BLaER1 (cell line): Measurements from ENCODE around the gene SFTPD.

Source experiments
- H3K27ac ChIP-seq: shearing (Covaris generic); formaldehyde crosslinking; 2 replicates; pipeline ENCODE4 v1.8.1; 2022
- H3K27me3 ChIP-seq: shearing (Covaris generic); formaldehyde crosslinking; 2 replicates; pipeline ENCODE4 v1.8.1; 2022
- H3K36me3 ChIP-seq: shearing (Covaris generic); formaldehyde crosslinking; 2 replicates; pipeline ENCODE4 v1.8.1; 2022
- H3K4me1 ChIP-seq: shearing (Covaris generic); formaldehyde crosslinking; 2 replicates; pipeline ENCODE4 v1.8.1; 2022
- H3K4me2 ChIP-seq: shearing (Covaris generic); formaldehyde crosslinking; 2 replicates; pipeline ENCODE4 v1.8.1; 2022
- H3K4me3 ChIP-seq: shearing (Covaris generic); formaldehyde crosslinking; 2 replicates; pipeline ENCODE4 v1.8.1; 2022
- H3K9ac ChIP-seq: shearing (Covaris generic); formaldehyde crosslinking; 2 replicates; pipeline ENCODE4 v1.8.1; 2022
- H3K9me3 ChIP-seq: shearing (Covaris generic); formaldehyde crosslinking; 2 replicates; pipeline ENCODE4 v1.8.1; 2022
- H4K20me1 ChIP-seq: shearing (Covaris generic); formaldehyde crosslinking; 2 replicates; pipeline ENCODE4 v1.8.1; 2022
- Cebpa-rat ChIP-seq: shearing (Covaris generic); IDR thresholded peaks from 2 replicates; pipeline ENCODE4 v1.8.1; 2022

SFTPD gene

GRCh38 chr10:79981450-79982361 is 32.8 kb upstream of the SFTPD start:
- Histone ChIP-seq H3K4me1 (peaks cover 14% of the 10 kb centered on the region; the same call in 1 of the 2 replicates), H3K9me3 (peaks cover 5% of the 10 kb centered on the region), H3K27ac (peak overlapping the region; percentile 40; the same call in 1 of the 2 replicates), H3K4me3 (peak overlapping the region; percentile 89), H3K27me3 (peaks cover 39% of the 10 kb centered on the region), H3K9ac (peak overlapping the region; percentile 75), H3K4me2 (peak overlapping the region; percentile 97), H3K36me3 (no peaks in the 10 kb centered on the region), H4K20me1 (no peaks in the 10 kb centered on the region)
- TF ChIP-seq Cebpa-rat: no peak

DNA sequence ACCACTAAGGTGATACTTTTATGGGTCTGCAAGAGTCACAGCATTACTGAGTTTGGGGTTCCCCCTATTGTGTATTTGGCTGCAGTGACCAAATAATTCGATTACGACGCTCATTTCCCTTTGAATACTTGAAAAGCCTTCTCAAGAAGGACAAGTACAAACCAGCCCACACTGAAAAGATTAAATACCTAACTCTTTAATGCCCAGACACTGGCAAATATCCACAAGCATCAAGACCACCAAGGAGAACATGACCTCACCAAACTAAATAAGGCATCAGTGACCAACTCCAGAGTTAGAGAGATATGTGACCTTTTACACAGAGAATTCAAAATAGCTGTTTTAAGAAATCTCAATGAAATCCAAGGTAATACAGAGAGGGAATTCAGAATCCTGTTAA is 31.8 kb upstream of the SFTPD start:
- no peaks in the 10 kb centered on the region for H3K36me3 ChIP-seq
- TF ChIP-seq Cebpa-rat: no peak
- H3K4me1 ChIP-seq: peaks cover 14% of the 10 kb centered on the region; the same call in 1 of the 2 replicates
- no peak overlapping the region for H3K4me3 ChIP-seq
- H3K9me3 ChIP-seq: peaks cover 15% of the 10 kb centered on the region
- no peaks in the 10 kb centered on the region for H4K20me1 ChIP-seq
- H3K27me3 ChIP-seq: peaks cover 39% of the 10 kb centered on the region
- no peak overlapping the region for H3K9ac ChIP-seq
- no peak overlapping the region for H3K27ac ChIP-seq
- no peak overlapping the region for H3K4me2 ChIP-seq

GRCh38 chr10:79979976-79980687 is 31.2 kb upstream of the SFTPD start:
- no peaks in the 10 kb centered on the region for H3K36me3 ChIP-seq
- no peak overlapping the region for H3K9ac ChIP-seq
- no peak overlapping the region for H3K4me2 ChIP-seq
- peaks cover 14% of the 10 kb centered on the region; the same call in 1 of the 2 replicates for H3K4me1 ChIP-seq
- H3K27me3 ChIP-seq: peaks cover 39% of the 10 kb centered on the region
- H3K4me3 ChIP-seq: no peak overlapping the region
- no peak overlapping the region for H3K27ac ChIP-seq
- TF ChIP-seq Cebpa-rat: no peak
- peaks cover 21% of the 10 kb centered on the region for H3K9me3 ChIP-seq
- no peaks in the 10 kb centered on the region for H4K20me1 ChIP-seq

DNA sequence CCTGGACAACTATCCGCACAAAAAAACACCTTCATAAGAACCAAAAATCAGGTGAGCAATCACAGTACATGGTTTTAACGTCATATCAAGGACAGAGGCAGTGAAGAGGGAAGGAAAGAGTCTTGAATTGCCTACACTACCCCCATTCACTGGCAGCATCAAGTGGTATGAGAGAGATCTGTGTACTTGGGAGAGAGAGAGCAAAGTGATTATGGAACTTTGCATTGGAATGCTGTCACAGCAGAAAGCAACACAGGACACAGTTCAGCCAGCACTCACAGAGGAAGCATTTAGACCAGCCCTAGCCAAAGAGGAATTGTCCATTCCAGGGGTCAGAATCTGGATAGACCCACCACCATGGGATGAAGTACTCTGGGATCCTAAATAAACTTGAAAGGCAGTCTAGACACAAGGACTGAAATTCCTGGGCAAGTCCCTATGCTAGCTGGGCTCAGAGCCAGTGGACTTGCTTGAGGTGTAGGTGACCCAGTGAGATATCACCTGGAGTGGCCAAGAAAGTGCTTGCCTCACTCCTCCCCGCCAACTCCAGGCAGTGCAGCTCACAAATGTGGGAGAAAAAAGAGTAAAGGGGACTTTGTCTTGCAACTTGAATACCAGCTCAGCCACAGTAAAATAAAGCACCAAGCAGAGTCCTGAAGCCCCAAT is 30.5 kb upstream of the SFTPD start:
- H3K36me3 ChIP-seq: no peaks in the 10 kb centered on the region
- peaks cover 14% of the 10 kb centered on the region; the same call in 1 of the 2 replicates for H3K4me1 ChIP-seq
- no peak overlapping the region for H3K9ac ChIP-seq
- H3K4me2 ChIP-seq: no peak overlapping the region
- no peak overlapping the region for H3K4me3 ChIP-seq
- H4K20me1 ChIP-seq: no peaks in the 10 kb centered on the region
- no peak overlapping the region for H3K27ac ChIP-seq
- peaks cover 26% of the 10 kb centered on the region for H3K9me3 ChIP-seq
- no peak for TF ChIP-seq Cebpa-rat
- H3K27me3 ChIP-seq: peaks cover 39% of the 10 kb centered on the region

- Histone ChIP-seq H3K9ac (no peak overlapping the region), H4K20me1 (no peaks in the 10 kb centered on the region), H3K9me3 (peaks cover 26% of the 10 kb centered on the region), H3K27me3 (peaks cover 21% of the 10 kb centered on the region), H3K27ac (no peak overlapping the region), H3K4me3 (no peak overlapping the region), H3K36me3 (no peaks in the 10 kb centered on the region), H3K4me1 (0 out of 2 replicates have a peak, but pooled peaks cover 5% of the 10 kb centered on the region), H3K4me2 (no peak overlapping the region)
- no peak for TF ChIP-seq Cebpa-rat
Measured at GRCh38 chr10:79976999-79977398, 28.1 kb upstream of the SFTPD start.

DNA sequence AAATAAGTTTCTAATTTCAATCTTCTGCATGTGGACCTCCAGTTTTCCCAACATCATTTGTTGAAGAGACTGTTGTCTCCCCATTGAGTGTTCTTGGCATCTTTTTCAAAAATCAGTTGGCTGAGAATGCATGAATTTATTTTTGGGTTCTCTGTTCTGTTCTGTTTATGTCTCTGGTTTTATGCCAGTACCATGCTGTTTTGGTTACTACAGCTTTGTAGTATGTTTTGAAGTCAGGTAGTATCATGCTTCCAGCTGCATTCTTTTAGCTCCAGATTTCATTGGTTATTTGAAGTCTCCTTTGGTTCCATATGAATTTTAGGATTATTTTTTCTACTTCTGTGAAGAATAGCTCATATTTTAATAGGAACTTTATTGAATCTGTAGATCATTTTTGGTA is 21.2 kb upstream of the SFTPD start:
- Histone ChIP-seq H3K4me2 (no peak overlapping the region), H3K9me3 (peaks cover 11% of the 10 kb centered on the region), H3K4me1 (no peaks in the 10 kb centered on the region), H3K27ac (no peak overlapping the region), H3K27me3 (no peaks in the 10 kb centered on the region), H3K36me3 (no peaks in the 10 kb centered on the region), H4K20me1 (no peaks in the 10 kb centered on the region), H3K9ac (no peak overlapping the region), H3K4me3 (no peak overlapping the region)
- TF ChIP-seq Cebpa-rat: no peak

DNA sequence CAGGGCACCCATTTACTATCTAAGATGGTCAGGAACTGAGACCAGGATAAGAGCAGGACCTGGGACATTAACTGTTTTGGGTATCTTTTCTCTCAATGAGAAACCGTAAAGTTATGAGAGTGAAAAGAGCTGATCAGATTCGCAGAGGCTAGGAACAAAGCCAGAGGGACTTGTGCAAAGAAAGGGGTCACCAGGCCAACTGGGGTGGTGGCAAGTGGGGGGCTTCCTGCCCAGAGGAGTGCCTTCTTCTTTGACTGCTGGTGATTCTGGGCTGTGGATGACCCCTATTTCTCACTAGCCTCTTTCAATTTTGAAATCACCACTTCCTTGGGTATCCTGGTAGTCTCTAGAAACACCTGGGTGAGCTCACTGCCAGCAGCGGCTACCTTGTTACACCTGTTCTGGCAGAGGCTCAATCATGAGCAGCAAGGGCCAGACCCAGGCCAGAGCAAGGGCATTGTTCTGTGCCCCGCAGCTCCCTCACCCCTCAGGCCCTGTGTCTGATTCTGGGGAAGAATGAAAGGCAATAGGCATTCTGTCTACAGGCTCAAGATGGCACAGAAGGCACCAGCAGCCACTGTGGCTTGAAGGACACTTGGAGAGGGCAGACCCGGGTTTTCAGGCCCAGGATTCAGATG is 999 bp downstream of the SFTPD start:
- no peaks in the 10 kb centered on the region for H3K36me3 ChIP-seq
- H3K4me1 ChIP-seq: no peaks in the 10 kb centered on the region
- no peaks in the 10 kb centered on the region for H3K27me3 ChIP-seq
- H3K4me3 ChIP-seq: no peak overlapping the region
- H3K9me3 ChIP-seq: peaks cover 22% of the 10 kb centered on the region
- no peak overlapping the region for H3K27ac ChIP-seq
- no peak overlapping the region for H3K4me2 ChIP-seq
- H3K9ac ChIP-seq: no peak overlapping the region
- H4K20me1 ChIP-seq: no peaks in the 10 kb centered on the region
- no peak for TF ChIP-seq Cebpa-rat

- no peaks in the 10 kb centered on the region for H4K20me1 ChIP-seq
- no peaks in the 10 kb centered on the region for H3K27me3 ChIP-seq
Measured at GRCh38 chr10:79947083-79947415, 1.9 kb downstream of the SFTPD start.

DNA sequence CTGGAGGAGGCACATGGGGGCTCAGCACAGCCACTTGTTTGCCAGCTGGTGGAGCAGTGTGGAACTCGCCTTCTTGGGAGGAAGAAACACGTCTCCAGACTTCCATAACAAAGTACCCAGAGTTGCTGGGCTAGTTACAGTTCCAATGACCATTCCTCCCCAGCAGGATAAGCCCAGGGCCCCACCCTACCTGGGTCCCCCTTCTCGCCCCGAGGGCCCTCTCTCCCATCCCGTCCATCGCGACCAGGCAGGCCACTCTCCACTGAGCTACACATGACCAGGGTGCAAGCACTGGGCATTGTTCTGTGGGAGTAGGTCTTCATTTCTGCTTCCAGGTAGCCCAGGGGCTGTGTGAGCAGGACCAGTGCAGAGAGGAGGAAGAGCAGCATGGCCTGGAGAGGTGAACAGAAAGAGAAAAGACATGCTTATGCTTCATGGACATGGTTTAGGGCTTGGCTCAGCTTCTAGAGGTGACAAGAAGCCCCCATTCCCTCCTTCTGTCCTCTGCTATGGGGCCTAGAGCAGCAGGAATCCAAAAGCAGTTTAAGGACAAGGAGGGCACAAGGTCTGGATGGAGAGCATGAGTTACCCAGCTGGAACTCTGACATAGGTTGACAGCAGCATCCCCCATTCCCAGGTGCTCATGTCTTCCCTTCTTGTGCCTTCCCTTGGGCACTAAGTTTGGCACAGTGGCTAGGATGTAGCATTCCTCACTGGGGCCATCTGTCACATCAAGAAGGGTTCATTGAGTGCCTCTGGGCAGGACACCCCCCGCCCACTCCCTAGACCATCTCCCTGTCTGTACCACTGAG is 2.4 kb downstream of the SFTPD start:
- Histone ChIP-seq H3K4me2 (no peak overlapping the region), H4K20me1 (no peaks in the 10 kb centered on the region), H3K9ac (no peak overlapping the region), H3K4me3 (no peak overlapping the region), H3K9me3 (peaks cover 9% of the 10 kb centered on the region; the same call in 1 of the 2 replicates), H3K4me1 (no peaks in the 10 kb centered on the region), H3K27ac (no peak overlapping the region), H3K36me3 (no peaks in the 10 kb centered on the region), H3K27me3 (no peaks in the 10 kb centered on the region)
- TF ChIP-seq Cebpa-rat: no peak

More at GRCh38 chr10:79947083-79947415, 1.9 kb downstream of the SFTPD start:
- no peak overlapping the region for H3K4me3 ChIP-seq
- H3K4me2 ChIP-seq: no peak overlapping the region
- H3K9me3 ChIP-seq: peaks cover 15% of the 10 kb centered on the region
- no peaks in the 10 kb centered on the region for H3K4me1 ChIP-seq
- no peak overlapping the region for H3K9ac ChIP-seq
- no peaks in the 10 kb centered on the region for H3K36me3 ChIP-seq
- TF ChIP-seq Cebpa-rat: no peak
- H3K27ac ChIP-seq: no peak overlapping the region
